Non-pigmented ciliary epithelial cell (primary cell): Measurements from ENCODE around the gene RAD52.

Source experiments
- DNase-seq: peaks from one replicate; pipeline ENCODE4 v3.0.0-alpha.2; 2010; ENCODE audit warnings: low read depth

RAD52 gene

DNA sequence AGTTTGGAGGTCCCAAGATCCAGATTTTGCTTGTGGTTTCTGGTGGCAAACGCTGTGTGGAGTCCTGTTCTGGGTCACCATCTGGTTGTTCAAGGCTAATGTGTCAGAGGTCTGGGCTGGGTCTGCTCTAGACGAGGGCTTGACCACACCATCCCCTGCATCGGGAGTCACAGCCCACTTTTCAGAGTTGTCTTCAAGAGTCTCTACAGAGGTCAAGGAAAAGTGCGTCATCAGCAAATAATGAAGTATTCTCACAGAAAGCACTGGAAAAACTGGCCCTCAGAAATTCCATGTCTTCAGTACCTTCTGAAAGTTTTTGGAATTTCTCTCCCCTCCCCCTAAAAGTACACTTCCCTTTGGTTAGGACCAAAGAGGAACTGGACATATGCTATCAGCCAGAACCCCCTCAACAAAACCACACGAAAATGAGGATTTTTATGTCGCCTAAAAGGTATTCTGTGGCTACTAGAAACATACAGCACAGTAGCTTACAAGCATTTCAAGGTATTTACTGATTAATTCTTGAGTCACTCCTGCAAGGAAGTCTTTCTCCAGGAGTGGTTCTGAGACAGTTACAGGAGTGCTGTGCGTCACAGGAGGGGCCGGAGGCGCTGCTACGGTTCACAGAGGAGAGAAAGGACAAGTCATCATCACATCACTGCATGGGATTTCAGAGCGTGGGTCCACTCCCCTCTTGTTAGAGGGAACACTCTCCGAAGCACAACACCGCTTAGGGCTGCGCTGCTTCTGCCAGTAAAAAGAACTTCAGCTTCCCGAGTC lies 35.4 kb downstream of the RAD52 start:
- peak; percentile 70 for DNase-seq

GRCh38 chr12:912466-913235 lies 36.8 kb downstream of the RAD52 start:
- no peak for DNase-seq

DNA sequence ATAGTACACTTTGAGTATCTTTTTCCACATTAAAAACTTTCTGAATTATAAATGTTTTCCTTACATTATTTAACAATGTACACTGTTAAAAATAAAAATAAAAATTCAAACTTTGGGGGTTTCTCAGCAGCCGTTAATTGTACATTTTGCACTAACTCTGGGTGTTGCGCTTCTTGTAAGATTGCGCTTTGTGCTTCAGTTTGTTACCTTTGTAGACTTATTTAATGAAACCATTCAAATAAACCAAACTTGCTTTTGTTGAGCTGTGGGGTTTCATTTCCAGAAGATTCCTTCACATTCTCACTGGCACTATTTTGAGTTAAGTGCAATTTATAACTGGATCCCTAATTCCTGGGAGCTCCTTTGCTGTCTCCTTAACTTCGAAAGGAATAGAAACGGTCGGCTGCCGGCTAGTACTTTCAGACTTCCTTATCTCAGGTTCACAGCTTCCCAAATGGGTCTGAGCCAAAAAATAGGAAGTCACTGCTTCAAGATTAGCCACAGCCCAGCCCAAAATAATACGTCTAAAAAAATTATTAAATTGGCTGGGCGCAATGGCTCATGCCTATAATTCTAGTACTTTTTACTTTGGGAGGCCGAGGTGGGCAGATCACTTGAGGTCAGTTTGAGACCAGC lies 38.2 kb downstream of the RAD52 start:
- no peak for DNase-seq

- DNase-seq, result no peak
These were observed 39.1 kb downstream of the RAD52 start for GRCh38 chr12:910416-910815.

DNA sequence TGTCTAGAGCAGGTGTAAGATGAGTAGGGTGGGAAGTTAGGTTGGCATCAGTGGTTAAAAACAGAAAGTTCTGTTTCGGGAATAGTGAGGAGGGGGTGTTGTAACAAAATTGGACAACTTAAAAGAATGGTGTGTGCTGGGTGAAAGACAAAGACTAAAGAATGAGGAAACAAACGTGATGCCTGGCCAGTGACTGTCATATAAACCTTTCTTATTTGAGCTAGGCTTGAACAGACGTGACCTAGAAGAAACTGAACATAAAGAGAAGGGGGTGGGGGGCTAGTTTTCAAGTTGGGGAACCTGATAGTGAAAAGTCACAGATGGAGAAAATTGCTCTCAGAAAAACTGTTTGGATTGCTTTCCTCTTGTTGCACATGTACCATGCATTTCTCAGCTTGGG lies 39.6 kb downstream of the RAD52 start:
- DNase-seq, result no peak

- no peak for DNase-seq
These were observed 41.9 kb downstream of the RAD52 start for GRCh38 chr12:907413-908185.

- no peak for DNase-seq
These were observed 43.4 kb downstream of the RAD52 start for GRCh38 chr12:906062-906585.

DNA sequence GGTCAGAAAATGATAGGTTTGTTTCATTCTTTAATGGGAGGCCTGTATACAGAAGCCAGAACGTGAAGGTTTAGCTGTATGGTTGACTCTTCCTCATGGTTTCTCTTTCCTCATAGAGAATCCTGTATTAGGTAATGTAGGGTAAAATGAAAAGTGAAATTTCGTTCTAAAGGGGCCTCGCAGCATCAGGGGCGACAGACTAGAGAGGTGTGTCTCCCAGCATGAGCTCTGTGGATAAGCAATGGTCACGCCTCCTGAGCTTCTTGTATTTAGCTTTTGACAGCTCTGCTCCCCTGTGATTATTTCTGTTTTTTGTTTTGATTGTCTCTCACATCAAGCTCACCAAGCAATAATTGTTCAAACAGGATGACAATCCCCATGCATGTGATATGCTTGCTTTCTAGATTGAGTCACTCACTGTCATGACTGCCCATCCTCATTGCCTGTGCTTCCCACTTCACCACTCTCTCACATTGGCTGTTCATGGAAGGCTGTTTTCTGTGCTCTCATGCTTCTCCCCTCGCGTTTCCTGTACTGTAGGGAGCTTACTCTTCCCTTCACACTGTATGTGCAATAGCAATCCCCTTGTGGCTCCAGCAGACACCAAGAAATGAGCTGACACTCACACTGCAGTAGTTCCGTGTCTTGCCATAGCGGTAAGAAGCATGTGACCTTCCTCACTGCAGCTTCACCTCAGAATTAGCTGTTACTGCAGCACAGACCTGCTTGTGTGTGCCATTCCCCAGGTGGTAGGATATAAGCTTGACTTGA lies 44.0 kb downstream of the RAD52 start:
- no peak for DNase-seq

DNA sequence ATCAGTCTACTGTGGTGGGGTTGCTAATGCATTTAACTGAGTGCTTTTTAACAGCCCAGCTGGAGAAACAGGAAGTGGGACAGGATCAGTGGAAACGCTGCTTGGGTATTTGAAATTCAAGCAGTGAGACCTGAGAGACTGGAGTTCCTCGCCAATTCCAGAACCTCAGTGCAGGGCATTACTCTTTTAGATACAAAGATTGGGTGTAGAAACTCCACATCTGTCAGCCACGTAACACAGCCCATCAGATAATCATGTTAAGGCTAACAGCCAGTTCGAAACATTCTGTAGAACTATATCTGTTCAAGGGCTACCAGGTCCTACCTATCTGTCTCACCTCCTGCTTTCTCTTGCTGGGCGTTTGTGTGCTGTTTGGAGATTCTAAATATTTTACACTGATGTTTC lies 45.5 kb downstream of the RAD52 start:
- DNase-seq, result no peak

- DNase-seq, result no peak
These were observed 46.4 kb downstream of the RAD52 start for GRCh38 chr12:903055-903454.

DNA sequence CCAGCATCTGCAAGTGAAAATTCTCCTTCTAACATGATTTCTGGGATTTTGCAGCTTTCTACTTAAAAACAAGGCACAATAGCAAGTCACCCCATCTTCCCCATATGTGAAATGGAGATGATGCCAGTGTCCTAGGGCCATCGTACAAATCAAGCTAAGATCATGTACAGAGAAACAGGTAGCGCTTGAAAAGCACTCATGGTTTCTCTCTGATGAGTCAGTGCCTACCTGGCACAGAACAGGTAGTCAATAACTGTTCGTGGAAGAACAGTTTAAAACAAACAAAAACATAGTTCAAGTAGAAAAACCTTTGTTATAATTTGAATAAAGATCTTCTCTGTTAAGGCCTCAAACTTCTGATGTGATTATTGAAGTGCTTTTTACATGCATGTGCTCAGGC lies 46.9 kb downstream of the RAD52 start:
- DNase-seq, result no peak

- DNase-seq, result no peak
These were observed 52.1 kb downstream of the RAD52 start for GRCh38 chr12:897386-897785.

DNA sequence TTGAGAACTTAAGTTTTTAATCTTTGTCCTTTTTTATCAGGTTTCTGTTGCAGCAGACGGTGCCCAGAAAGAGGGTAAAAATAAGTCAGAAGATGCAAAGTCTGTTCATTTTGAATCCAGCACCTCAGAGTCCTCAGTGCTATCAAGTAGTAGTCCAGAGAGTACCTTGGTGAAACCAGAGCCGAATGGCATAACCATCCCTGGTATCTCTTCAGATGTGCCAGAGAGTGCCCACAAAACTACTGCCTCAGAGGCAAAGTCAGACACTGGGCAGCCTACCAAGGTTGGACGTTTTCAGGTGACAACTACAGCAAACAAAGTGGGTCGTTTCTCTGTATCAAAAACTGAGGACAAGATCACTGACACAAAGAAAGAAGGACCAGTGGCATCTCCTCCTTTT lies 53.5 kb downstream of the RAD52 start:
- DNase-seq, result no peak

GRCh38 chr12:894226-894625 lies 55.3 kb downstream of the RAD52 start:
- no peak for DNase-seq

DNA sequence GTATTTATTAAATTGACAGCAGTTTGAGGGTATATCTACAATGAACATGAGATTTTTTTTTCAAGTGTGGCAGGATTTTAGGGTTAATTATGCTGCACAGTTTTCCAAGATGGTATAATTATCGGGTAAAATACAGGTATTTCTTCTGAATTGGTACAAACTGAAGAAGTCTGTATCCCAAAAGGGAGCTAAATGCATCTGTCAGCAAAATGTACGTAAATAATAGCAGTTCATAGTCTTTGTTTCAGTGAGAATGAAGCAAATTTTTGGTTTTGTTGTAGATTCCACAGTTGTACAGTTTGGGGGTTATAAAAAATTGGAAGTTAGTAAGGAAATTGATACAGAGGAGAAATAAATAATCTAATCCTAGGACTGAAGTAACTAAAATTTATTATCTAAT lies 63.3 kb downstream of the RAD52 start:
- DNase-seq, result no peak

GRCh38 chr12:885701-886100 lies 63.8 kb downstream of the RAD52 start:
- no peak for DNase-seq

DNA sequence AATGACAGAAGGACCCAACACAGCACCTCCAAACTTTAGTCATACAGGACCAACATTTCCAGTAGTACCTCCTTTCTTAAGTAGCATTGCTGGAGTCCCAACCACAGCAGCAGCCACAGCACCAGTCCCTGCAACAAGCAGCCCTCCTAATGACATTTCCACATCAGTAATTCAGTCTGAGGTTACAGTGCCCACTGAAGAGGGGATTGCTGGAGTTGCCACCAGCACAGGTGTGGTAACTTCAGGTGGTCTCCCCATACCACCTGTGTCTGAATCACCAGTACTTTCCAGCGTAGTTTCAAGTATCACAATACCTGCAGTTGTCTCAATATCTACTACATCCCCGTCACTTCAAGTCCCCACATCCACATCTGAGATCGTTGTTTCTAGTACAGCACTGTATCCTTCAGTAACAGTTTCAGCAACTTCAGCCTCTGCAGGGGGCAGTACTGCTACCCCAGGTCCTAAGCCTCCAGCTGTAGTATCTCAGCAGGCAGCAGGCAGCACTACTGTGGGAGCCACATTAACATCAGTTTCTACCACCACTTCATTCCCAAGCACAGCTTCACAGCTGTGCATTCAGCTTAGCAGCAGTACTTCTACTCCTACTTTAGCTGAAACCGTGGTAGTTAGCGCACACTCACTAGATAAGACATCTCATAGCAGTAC lies 64.6 kb downstream of the RAD52 start:
- no peak for DNase-seq

DNA sequence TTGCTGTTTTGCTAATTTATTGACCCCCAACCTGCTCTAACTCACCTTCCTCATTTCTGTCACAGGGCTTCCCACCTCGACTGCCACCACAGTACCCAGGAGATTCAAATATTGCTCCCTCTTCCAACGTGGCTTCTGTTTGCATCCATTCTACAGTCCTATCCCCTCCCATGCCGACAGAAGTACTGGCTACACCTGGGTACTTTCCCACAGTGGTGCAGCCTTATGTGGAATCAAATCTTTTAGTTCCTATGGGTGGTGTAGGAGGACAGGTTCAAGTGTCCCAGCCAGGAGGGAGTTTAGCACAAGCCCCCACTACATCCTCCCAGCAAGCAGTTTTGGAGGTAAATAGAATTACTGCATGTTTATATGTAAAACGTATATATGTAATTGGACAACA lies 68.8 kb downstream of the RAD52 start:
- DNase-seq, result no peak

- DNase-seq, result peak; percentile 48
These were observed 69.9 kb downstream of the RAD52 start for GRCh38 chr12:879641-880040.

DNA sequence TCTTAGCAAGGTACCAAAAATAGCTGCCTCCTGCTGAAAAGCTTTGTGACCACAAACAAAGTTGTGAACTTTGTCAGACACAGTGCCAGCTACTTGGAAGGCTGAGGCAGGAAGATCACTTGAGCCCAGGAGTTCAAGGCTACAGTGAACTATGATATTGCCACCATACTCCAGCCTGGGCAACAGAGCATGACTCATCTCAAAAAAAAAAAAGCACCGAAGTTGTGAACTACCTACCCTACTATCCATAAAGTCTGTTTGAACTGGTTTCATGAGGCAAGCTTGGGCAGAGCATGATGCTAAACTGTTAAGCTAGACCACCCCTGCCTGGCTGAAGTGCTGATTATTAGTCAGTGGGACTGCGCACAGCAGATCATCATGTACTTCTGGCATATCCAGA lies 75.5 kb downstream of the RAD52 start:
- DNase-seq, result no peak

GRCh38 chr12:870378-870777 lies 79.1 kb downstream of the RAD52 start:
- DNase-seq, result no peak
